Panc1 (cell line): Measurements from ENCODE around the gene DOK7. TPM values are rescaled to one million over a fixed set of nuclear protein-coding genes. Genes with fewer than 3 reads are reported as not detected.

Experiments
- ATAC-seq: fragments of 200-7000 bp; cut with Tn5 transposase; 2 replicates; pipeline ENCODE4 v1.9.1; 2020; ENCODE audit warnings: mild to moderate bottlenecking, moderate library complexity
- BruUV-seq: library from RNA; stranded (reverse); fragments of 400-500 nt; replicated peaks from 2 replicates; lab custom pipeline; 2021; lab: Mats Ljungman, UMichigan
- CTCF ChIA-PET: fragments of 300-600 bp; sonication (Branson Sonifier 250); formaldehyde crosslinking; loops from one replicate; lab custom pipeline; 2022; ENCODE audit warnings: antibody characterized with exemption; lab: Charles Lee
- POLR2A ChIA-PET: fragments of 300-600 bp; sonication (Branson Sonifier 250); formaldehyde crosslinking; loops from one replicate; lab custom pipeline; 2022; ENCODE audit warnings: antibody characterized with exemption; lab: Charles Lee
- DNase-seq: peaks from one replicate; pipeline ENCODE4 v3.0.0-alpha.2; 2010; ENCODE audit warnings: low read depth, low spot score
- H3K27ac ChIP-seq: 2 replicates; pipeline ENCODE4 v1.5.1; 2011; ENCODE audit warnings: mild to moderate bottlenecking, low read length, inconsistent platforms
- H3K27me3 ChIP-seq: fragments of 200-500 bp; sonication (Bioruptor generic); 2 replicates; pipeline ENCODE4 v1.6.0; 2014; ENCODE audit warnings: low read length, inconsistent platforms; ENCODE audit not compliant: control insufficient read depth, insufficient read depth
- H3K36me3 ChIP-seq: fragments of 200-500 bp; sonication (Bioruptor generic); 2 replicates; pipeline ENCODE4 v1.5.1; 2014; ENCODE audit warnings: inconsistent platforms, mild to moderate bottlenecking, low read length, moderate library complexity; ENCODE audit not compliant: control insufficient read depth, insufficient read depth
- H3K4me1 ChIP-seq: 2 replicates; pipeline ENCODE4 v1.5.1; 2011; ENCODE audit warnings: inconsistent platforms, mild to moderate bottlenecking, low read length, moderate library complexity; ENCODE audit not compliant: control insufficient read depth, insufficient read depth
- H3K4me3 ChIP-seq, 2 experiments: 2 replicates each; pipeline ENCODE4 v1.5.1; 2011 to 2012; ENCODE audit warnings: low read depth in 2 of 2, low read length in 2 of 2, mild to moderate bottlenecking in 2 of 2, inconsistent platforms in 1 of 2, moderate library complexity in 1 of 2
- H3K9me3 ChIP-seq: fragments of 200-500 bp; sonication (Bioruptor generic); 2 replicates; pipeline ENCODE4 v1.5.1; 2014; ENCODE audit warnings: low read depth, mild to moderate bottlenecking, inconsistent platforms, low read length, moderate library complexity; ENCODE audit not compliant: control insufficient read depth, insufficient read depth
- POLR2AphosphoS5 ChIP-seq: IDR thresholded peaks from 2 replicates; pipeline ENCODE4 v1.6.1; 2012; ENCODE audit warnings: mild to moderate bottlenecking, low read depth, low read length, moderate library complexity
- SIN3A ChIP-seq: IDR thresholded peaks from 2 replicates; pipeline ENCODE4 v1.6.1; 2012; ENCODE audit warnings: low read depth, mild to moderate bottlenecking, low read length, moderate library complexity, borderline replicate concordance; ENCODE audit not compliant: insufficient read depth
- TCF7L2 ChIP-seq: IDR thresholded peaks from 2 replicates; pipeline ENCODE4 v1.6.1; 2011; ENCODE audit warnings: mild to moderate bottlenecking, low read depth, low read length, inconsistent platforms
- in situ Hi-C: cut with HindIII; loops from 2 replicates; pipeline ENCODE4 v1.10.0; 2016; ENCODE audit warnings: low sequenced_read_pairs, low pct_unique_long_range_greater_than_20kb
- intact Hi-C: fragments of 100-400 bp; cut with micrococcal nuclease; formaldehyde crosslinking; loops from one replicate; pipeline ENCODE4 v1.10.0; 2022; ENCODE audit not compliant: unreplicated experiment
- total RNA-seq: library from RNA; stranded (reverse); gene quantifications from one replicate; pipeline ENCODE4 v1.2.1, GENCODE V29; 2021; ENCODE audit not compliant: unreplicated experiment
- TF ChIP-seq, protein P1 (sequence below), 2 experiments: IDR thresholded peaks; 2 replicates each; pipeline ENCODE4 v1.6.1; 2011 to 2012; ENCODE audit warnings: low read depth in 2 of 2, control low read depth in 1 of 2, low read length in 1 of 2, mild to moderate bottlenecking in 1 of 2, moderate library complexity in 1 of 2; ENCODE audit not compliant: insufficient read depth in 1 of 2
- TF ChIP-seq, protein P2 (sequence below): fragments of 450-650 bp; IDR thresholded peaks from 2 replicates; pipeline ENCODE4 v1.5.1; 2017; ENCODE audit warnings: mild to moderate bottlenecking

The DOK7 gene
- total RNA-seq, 1 experiment from 2014 or later = 2.4 TPM

DNA sequence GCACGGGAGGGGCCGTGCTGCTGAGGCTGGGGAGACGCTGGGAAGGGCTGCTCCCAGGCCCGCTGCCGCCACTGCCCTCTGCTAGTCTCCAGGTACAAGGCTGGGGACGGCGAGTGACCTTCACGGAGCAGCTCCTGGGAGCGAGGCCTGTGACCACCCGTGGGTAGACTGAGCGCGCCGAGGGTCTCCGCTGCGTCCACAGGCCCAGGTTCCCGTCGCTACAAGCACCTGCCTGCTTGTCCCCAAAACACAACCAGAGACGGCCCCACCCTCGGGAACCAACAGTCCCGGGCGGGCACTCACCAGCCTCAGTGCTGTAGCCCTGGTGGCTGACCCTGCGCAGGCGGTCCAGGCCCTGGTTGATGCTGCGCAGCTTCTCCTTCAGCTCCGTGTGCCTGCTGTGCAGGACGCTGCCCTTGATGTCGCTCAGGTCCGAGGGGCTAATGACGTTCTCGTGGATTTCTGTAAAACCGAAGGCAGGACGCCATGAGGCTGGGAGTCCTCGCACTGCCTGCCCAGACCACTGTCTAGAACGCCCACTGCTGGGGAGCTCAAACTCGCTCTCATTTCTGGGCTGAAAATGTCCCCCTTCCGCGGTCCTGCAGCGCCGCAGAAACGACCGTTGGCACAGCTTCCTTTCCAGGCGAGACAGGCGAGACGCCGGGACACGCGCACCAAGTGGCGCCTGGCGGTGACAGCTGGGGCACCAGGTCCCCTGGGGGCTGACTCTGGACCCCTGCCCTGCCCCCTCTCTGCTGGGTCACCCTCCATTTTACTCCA, 54.8 kb downstream of the DOK7 start:
- no peaks in the 10 kb centered on the region for H3K9me3 ChIP-seq
- intact Hi-C loops (no loop called here), in situ Hi-C loops (no loop called here)
- no peaks in the 10 kb centered on the region for H3K36me3 ChIP-seq
- no peak overlapping the region for H3K27ac ChIP-seq
- TF ChIP-seq SIN3A (no peak), TCF7L2 (no peak), POLR2AphosphoS5 (no peak)
- TF ChIP-seq, protein P1, sequence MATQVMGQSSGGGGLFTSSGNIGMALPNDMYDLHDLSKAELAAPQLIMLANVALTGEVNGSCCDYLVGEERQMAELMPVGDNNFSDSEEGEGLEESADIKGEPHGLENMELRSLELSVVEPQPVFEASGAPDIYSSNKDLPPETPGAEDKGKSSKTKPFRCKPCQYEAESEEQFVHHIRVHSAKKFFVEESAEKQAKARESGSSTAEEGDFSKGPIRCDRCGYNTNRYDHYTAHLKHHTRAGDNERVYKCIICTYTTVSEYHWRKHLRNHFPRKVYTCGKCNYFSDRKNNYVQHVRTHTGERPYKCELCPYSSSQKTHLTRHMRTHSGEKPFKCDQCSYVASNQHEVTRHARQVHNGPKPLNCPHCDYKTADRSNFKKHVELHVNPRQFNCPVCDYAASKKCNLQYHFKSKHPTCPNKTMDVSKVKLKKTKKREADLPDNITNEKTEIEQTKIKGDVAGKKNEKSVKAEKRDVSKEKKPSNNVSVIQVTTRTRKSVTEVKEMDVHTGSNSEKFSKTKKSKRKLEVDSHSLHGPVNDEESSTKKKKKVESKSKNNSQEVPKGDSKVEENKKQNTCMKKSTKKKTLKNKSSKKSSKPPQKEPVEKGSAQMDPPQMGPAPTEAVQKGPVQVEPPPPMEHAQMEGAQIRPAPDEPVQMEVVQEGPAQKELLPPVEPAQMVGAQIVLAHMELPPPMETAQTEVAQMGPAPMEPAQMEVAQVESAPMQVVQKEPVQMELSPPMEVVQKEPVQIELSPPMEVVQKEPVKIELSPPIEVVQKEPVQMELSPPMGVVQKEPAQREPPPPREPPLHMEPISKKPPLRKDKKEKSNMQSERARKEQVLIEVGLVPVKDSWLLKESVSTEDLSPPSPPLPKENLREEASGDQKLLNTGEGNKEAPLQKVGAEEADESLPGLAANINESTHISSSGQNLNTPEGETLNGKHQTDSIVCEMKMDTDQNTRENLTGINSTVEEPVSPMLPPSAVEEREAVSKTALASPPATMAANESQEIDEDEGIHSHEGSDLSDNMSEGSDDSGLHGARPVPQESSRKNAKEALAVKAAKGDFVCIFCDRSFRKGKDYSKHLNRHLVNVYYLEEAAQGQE (IDR thresholded peaks at IDR 0.05; ENCODE audit: insufficient read depth in 1 of 2, low read depth in 2 of 2, low read length in 1 of 2) = no peak
- TF ChIP-seq, protein P2, sequence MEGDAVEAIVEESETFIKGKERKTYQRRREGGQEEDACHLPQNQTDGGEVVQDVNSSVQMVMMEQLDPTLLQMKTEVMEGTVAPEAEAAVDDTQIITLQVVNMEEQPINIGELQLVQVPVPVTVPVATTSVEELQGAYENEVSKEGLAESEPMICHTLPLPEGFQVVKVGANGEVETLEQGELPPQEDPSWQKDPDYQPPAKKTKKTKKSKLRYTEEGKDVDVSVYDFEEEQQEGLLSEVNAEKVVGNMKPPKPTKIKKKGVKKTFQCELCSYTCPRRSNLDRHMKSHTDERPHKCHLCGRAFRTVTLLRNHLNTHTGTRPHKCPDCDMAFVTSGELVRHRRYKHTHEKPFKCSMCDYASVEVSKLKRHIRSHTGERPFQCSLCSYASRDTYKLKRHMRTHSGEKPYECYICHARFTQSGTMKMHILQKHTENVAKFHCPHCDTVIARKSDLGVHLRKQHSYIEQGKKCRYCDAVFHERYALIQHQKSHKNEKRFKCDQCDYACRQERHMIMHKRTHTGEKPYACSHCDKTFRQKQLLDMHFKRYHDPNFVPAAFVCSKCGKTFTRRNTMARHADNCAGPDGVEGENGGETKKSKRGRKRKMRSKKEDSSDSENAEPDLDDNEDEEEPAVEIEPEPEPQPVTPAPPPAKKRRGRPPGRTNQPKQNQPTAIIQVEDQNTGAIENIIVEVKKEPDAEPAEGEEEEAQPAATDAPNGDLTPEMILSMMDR = no peak
- H3K27me3 ChIP-seq = no peaks in the 10 kb centered on the region
- DNase-seq = no peak
- ATAC-seq = no peak
- POLR2A ChIA-PET = no interaction called here
- no TSS peak for BruUV-seq
- no peak overlapping the region for H3K4me3 ChIP-seq
- CTCF ChIA-PET = interaction anchor here (1.0 kb wide), 1 partner anchor 363 kb away, joined by 6 read pairs; no protein-coding TSS in a partner anchor
- H3K4me1 ChIP-seq = no peaks in the 10 kb centered on the region

DNA sequence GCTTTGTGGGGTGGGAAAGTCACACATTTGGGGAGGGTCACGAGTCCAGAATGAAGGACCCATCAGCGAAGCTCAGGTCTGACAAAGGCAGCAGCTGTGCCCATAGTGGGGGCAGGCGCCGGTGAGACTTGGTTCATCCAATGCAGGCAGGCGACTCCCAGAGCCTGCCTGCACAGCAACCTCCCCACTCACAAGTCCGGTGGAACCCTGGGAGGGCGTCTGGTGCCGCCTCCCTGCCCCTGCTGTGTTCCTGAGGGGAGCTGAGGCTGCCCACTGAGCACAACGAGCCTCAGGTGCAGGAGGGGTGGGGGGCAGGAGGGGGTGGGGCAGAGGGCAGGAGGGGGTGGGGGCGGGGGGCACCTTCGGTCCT, 55.4 kb downstream of the DOK7 start:
- no peaks in the 10 kb centered on the region for H3K4me1 ChIP-seq
- ATAC-seq (no peak), DNase-seq (no peak)
- TF ChIP-seq SIN3A (no peak), TCF7L2 (no peak), POLR2AphosphoS5 (no peak)
- TF ChIP-seq, protein P1 (IDR thresholded peaks at IDR 0.05; ENCODE audit: insufficient read depth in 1 of 2, low read depth in 2 of 2, low read length in 1 of 2) = no peak
- TF ChIP-seq, protein P2 = no peak
- in situ Hi-C loops (no loop called here), intact Hi-C loops (no loop called here)
- ChIA-PET POLR2A (no interaction called here), CTCF (no interaction called here)
- H3K4me3 ChIP-seq = no peak overlapping the region
- no peaks in the 10 kb centered on the region for H3K36me3 ChIP-seq
- no peak overlapping the region for H3K27ac ChIP-seq
- BruUV-seq = no TSS peak
- no peaks in the 10 kb centered on the region for H3K27me3 ChIP-seq
- no peaks in the 10 kb centered on the region for H3K9me3 ChIP-seq
